Measurements from ENCODE around the gene INVS. TPM values are rescaled to one million over a fixed set of nuclear protein-coding genes. Genes with fewer than 3 reads are reported as not detected.

The INVS gene
- polyA plus RNA-seq, 1 of the 3 experiments (the other 2 are of a cell fraction), result 8.1 TPM

- no peak for DNase-seq
- TF ChIP-seq POLR2AphosphoS5 (IDR thresholded peaks at IDR 0.05; ENCODE audit: low read depth, low read length) (no peak), FOXJ3 (CRISPR knock-in tag; IDR thresholded peaks at IDR 0.05) (no peak), EP300 (IDR thresholded peaks at IDR 0.05; ENCODE audit: borderline replicate concordance in 1 of 2, low read depth in 1 of 2, low read length in 1 of 2) (no peak), FOSL2 (IDR thresholded peaks at IDR 0.05; ENCODE audit: borderline replicate concordance, low read depth) (no peak), MAX (IDR thresholded peaks at IDR 0.05; ENCODE audit: low read depth) (no peak), CHD2 (IDR thresholded peaks at IDR 0.05; ENCODE audit: low read length, partially characterized antibody) (no peak), ZBTB33 (IDR thresholded peaks at IDR 0.05; ENCODE audit: borderline replicate concordance, low read depth) (no peak), FOXM1 (IDR thresholded peaks at IDR 0.05; ENCODE audit: low read depth) (no peak)
- H3K27ac ChIP-seq (ENCODE audit: low read depth in 2 of 2, low read length in 1 of 2), result no peak overlapping the region
- H3K9me3 ChIP-seq, result no peaks in the 10 kb centered on the region
- H3K27me3 ChIP-seq (ENCODE audit: insufficient read depth), result no peaks in the 10 kb centered on the region
- H3K9me2 ChIP-seq, result no peaks in the 10 kb centered on the region
- H3K4me3 ChIP-seq (ENCODE audit: low read depth in 2 of 2, low read length in 1 of 2), result no peak overlapping the region
- H3F3A ChIP-seq (replicated peaks; ENCODE audit: insufficient read depth), result peaks cover 12% of the 10 kb centered on the region
- WGBS (ENCODE audit: low lambda C conversion rate), result 80% methylated on average over 1 of the region's 1 CpG
- H3K4me2 ChIP-seq, result no peak overlapping the region
- H2AFZ ChIP-seq (ENCODE audit: low read depth), result no peak overlapping the region
- H4K20me1 ChIP-seq (ENCODE audit: insufficient read depth), result no peaks in the 10 kb centered on the region
- ChIA-PET POLR2A (no interaction called here), CTCF (interaction anchor here (1.1 to 1.7 kb wide), 4 partner anchors 16 to 1035 kb away, joined by 3 to 6 read pairs (median 3); no protein-coding TSS in a partner anchor)
- peaks cover 3 to 9% of the 10 kb centered on the region in 2 experiments for H3K36me3 ChIP-seq (replicated peaks in 1 of 2; ENCODE audit: control insufficient read depth in 1 of 2, insufficient read depth in 2 of 2, low read length in 1 of 2)
- H3K4me1 ChIP-seq (ENCODE audit: control insufficient read depth in 1 of 2, insufficient read depth in 2 of 2, low read depth in 1 of 2, low read length in 1 of 2), result peaks cover 0 to 2% of the 10 kb centered on the region in 2 experiments; a peak in 1 of 4 replicates
- no peaks in the 10 kb centered on the region for H3K79me2 ChIP-seq (ENCODE audit: insufficient read depth)
- H3K9ac ChIP-seq, result no peak overlapping the region
Observed at GRCh38 chr9:100219347-100219746, 120.3 kb downstream of the INVS start.

GRCh38 chr9:100220936-100221335, 121.9 kb downstream of the INVS start:
- H3K4me2 ChIP-seq, result no peak overlapping the region
- no peaks in the 10 kb centered on the region; a peak in 1 of 4 replicates for H3K4me1 ChIP-seq (ENCODE audit: control insufficient read depth in 1 of 2, insufficient read depth in 2 of 2, low read depth in 1 of 2, low read length in 1 of 2)
- H3K27ac ChIP-seq (ENCODE audit: low read depth in 2 of 2, low read length in 1 of 2), result no peak overlapping the region
- no peak for DNase-seq
- no peaks in the 10 kb centered on the region for H3K9me3 ChIP-seq
- H3K9ac ChIP-seq, result no peak overlapping the region
- peaks cover 9% of the 10 kb centered on the region for H3F3A ChIP-seq (replicated peaks; ENCODE audit: insufficient read depth)
- TF ChIP-seq TEAD4 (IDR thresholded peaks at IDR 0.05; ENCODE audit: borderline replicate concordance, insufficient read depth), result no peak
- TF ChIP-seq MAX (IDR thresholded peaks at IDR 0.05; ENCODE audit: low read depth), result no peak
- TF ChIP-seq MXI1 (IDR thresholded peaks at IDR 0.05; ENCODE audit: low read depth, low read length), result no peak
- no peak for TF ChIP-seq FOSL2 (IDR thresholded peaks at IDR 0.05; ENCODE audit: borderline replicate concordance, low read depth)
- TF ChIP-seq ELF1 (IDR thresholded peaks at IDR 0.05), result no peak
- no peak for TF ChIP-seq MEF2A (IDR thresholded peaks at IDR 0.05; ENCODE audit: borderline replicate concordance, low read depth)
- no peak for TF ChIP-seq TAF1 (IDR thresholded peaks at IDR 0.05; ENCODE audit: borderline replicate concordance, low read depth, low read length)
- TF ChIP-seq GABPA (IDR thresholded peaks at IDR 0.05; ENCODE audit: low read depth), result no peak
- no peak for TF ChIP-seq SIN3A (IDR thresholded peaks at IDR 0.05; ENCODE audit: borderline replicate concordance, low read depth, low read length)
- TF ChIP-seq FOXJ3 (CRISPR knock-in tag; IDR thresholded peaks at IDR 0.05), result no peak
- no peak for TF ChIP-seq RFX5 (IDR thresholded peaks at IDR 0.05; ENCODE audit: low read length)
- no peak for TF ChIP-seq SMC3 (IDR thresholded peaks at IDR 0.05; ENCODE audit: low read depth, low read length)
- no peaks in the 10 kb centered on the region for H3K27me3 ChIP-seq (ENCODE audit: insufficient read depth)
- ChIA-PET POLR2A (no interaction called here), CTCF (interaction anchor here (0.7 to 1.2 kb wide), 2 partner anchors 449 to 1048 kb away, joined by 3 to 4 read pairs; no protein-coding TSS in a partner anchor)
- H3K79me2 ChIP-seq (ENCODE audit: insufficient read depth), result no peaks in the 10 kb centered on the region
- 100% methylated on average over 1 of the region's 1 CpG for WGBS (ENCODE audit: low lambda C conversion rate)
- H3K9me2 ChIP-seq, result no peaks in the 10 kb centered on the region
- H4K20me1 ChIP-seq (ENCODE audit: insufficient read depth), result no peaks in the 10 kb centered on the region
- H3K36me3 ChIP-seq (replicated peaks in 1 of 2; ENCODE audit: control insufficient read depth in 1 of 2, insufficient read depth in 2 of 2, low read length in 1 of 2), result peaks cover under 1 to 9% of the 10 kb centered on the region in 2 experiments
- H2AFZ ChIP-seq (ENCODE audit: low read depth), result no peak overlapping the region
- no peak overlapping the region for H3K4me3 ChIP-seq (ENCODE audit: low read depth in 2 of 2, low read length in 1 of 2)

All from SK-N-SH (cell line).